ENCODE results near the gene AFF1. TPM values are rescaled to one million over a fixed set of nuclear protein-coding genes. Genes with fewer than 3 reads are reported as not detected.

AFF1 gene
- total RNA-seq, 2 donors from 2014 or later, result 42.8 to 57.0 TPM

DNA sequence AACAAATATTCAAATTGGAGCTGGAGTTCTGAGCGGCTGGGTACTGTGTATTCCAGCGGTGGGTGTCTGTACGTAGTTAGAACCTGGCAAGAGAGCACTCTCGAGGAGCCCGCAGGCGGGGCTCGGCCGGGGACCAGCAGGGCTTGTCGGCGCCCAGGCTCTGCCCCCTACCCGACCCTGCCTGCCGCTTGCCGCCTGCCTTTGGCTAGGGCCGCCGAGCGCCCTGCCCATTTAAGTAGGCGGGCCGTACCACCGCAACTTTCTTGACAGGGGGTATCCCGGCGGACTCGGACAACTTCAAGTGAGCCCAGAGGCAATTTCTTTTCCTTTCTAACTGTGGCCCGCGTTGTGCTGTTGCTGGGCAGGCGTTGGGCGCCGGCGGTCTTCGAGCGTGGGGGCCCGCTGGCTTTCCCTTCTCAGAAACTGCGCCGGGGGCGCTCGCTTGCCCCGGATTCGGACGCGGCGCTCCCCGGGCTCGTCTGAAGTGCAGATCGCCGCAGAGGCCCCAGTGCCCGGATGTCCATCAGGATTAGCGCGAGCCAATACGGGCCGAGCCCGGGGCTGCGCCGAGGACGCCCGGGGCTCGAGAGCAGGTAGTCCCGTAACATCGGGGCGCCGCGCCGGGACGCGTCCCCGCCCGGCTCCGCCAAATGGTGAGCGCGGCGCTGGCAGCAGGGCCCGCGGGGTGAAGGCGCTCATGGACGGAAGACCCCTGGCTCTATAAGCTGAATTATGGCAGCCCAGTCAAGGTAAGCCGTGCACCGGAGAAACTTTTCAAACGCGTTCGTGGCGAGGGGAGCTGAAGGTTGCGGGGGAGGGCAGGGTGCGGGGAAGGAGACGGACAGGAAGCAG is 72.1 kb downstream of the AFF1 start:
- H3K4me3 ChIP-seq, result peak overlapping the region; percentile 54 to 66
- peak; percentile 94 for ATAC-seq
- H3K27ac ChIP-seq, result peak overlapping the region; percentile 79 to 96 (median 95)
- intact Hi-C loops (cut with DNase I), result no loop called here
- H3K9me3 ChIP-seq, result no peaks in the 10 kb centered on the region
- WGBS, 2 donors, result 0% methylated on average over 10 to 82 of the region's 82 CpGs
- H3K27me3 ChIP-seq, result no peaks in the 10 kb centered on the region
- peak; percentile 97 to 99 (median 99) for TF ChIP-seq POLR2A (IDR thresholded peaks at IDR 0.05)
- TF ChIP-seq, protein P1, sequence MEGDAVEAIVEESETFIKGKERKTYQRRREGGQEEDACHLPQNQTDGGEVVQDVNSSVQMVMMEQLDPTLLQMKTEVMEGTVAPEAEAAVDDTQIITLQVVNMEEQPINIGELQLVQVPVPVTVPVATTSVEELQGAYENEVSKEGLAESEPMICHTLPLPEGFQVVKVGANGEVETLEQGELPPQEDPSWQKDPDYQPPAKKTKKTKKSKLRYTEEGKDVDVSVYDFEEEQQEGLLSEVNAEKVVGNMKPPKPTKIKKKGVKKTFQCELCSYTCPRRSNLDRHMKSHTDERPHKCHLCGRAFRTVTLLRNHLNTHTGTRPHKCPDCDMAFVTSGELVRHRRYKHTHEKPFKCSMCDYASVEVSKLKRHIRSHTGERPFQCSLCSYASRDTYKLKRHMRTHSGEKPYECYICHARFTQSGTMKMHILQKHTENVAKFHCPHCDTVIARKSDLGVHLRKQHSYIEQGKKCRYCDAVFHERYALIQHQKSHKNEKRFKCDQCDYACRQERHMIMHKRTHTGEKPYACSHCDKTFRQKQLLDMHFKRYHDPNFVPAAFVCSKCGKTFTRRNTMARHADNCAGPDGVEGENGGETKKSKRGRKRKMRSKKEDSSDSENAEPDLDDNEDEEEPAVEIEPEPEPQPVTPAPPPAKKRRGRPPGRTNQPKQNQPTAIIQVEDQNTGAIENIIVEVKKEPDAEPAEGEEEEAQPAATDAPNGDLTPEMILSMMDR (IDR thresholded peaks at IDR 0.05), result peak in 4 of 7 experiments; percentile 43 to 60 (median 51)
- peak; percentile 93 to 97 (median 95) for DNase-seq
- peaks cover 52% of the 10 kb centered on the region for H3K4me1 ChIP-seq
- H3K36me3 ChIP-seq (replicated peaks in 1 of 2; ENCODE audit: insufficient read depth in 1 of 2, low read depth in 2 of 2), result no peaks in the 10 kb centered on the region

DNA sequence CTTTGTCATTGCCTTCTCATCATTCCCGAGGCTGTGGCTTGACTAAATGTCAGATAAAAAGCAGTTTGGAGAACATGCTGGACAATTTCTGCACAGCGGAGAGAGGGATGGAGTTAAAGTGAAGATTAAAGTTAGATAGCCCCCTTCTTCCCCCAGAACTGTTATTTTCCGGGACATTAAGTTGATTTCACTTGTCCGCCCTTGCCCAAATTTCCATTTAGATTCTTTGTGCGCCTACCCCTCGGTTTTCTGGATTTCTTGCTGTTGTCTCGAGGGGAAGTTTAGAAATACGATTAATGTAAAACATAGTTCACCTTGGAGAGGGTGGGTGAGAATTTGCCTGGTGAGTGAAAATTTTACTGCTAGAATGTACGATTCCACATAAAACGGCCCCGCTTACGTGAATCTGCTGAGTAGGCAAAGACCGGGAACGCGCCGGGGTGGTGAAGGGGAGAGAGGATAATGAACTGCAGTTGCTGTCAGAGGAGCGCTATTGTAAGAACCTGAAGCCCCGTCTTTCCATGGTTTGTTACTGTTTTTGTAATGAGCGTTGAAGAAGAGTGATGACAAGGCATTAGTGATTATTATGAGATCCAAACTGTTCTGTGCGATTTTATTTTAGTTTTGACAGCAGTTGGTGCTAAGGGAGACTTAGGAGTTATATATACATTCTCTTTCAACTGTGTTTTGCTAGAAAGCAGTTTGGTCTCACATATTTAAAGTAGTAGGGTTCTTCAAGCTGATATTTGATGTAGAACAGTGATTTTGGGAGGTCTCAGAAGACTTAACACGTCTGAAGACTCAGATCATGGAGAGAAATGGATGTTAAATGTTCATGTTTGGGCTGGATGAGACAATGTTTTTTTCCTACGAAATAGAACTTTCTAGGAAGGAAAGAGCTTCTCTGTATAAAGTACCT is 73.0 kb downstream of the AFF1 start:
- TF ChIP-seq, protein P1 (IDR thresholded peaks at IDR 0.05), result no peak
- no peak for TF ChIP-seq POLR2A (IDR thresholded peaks at IDR 0.05)
- intact Hi-C loops (cut with DNase I), result no loop called here
- Histone ChIP-seq H3K27ac (peak overlapping the region; percentile 79 to 96 (median 95)), H3K36me3 (replicated peaks in 1 of 2; ENCODE audit: insufficient read depth in 1 of 2, low read depth in 2 of 2) (no peaks in the 10 kb centered on the region), H3K9me3 (no peaks in the 10 kb centered on the region), H3K27me3 (no peaks in the 10 kb centered on the region), H3K4me1 (peaks cover 58% of the 10 kb centered on the region), H3K4me3 (peak overlapping the region; percentile 54 to 66)
- ATAC-seq (no peak), DNase-seq (peak; percentile 53 to 69 (median 58))
- WGBS, 2 donors, result 1% methylated on average over 22 of the region's 22 CpGs

DNA sequence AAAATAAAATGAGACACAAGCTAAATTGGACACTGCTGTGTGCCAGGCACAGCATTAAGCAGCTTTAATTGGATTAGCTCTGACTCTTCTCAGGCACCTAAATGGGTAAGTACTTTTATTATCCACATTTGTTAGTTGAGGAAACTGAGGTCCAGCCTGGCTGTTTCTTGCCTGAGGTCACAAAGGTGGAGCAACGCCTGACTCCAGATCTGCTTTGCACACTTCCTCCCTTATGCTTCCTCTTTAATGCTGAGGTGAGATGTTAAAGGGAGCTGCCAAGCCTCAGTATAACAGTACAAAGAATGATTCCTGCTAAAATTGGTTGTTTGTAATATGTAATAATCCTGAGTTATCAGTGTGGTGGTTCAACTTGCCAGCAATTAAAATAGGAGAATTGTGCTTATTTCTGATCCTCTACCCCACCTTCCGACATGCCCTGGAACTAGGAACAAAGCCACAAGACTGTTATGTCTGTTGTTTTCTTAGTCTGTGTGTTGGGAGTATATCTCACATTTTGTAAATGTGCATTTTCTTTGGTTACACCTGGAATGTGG is 74.4 kb downstream of the AFF1 start:
- 9 to 20% methylated on average over 2 of the region's 2 CpGs for WGBS, 2 donors
- ATAC-seq, result no peak
- Histone ChIP-seq H3K4me3 (no peak overlapping the region), H3K4me1 (peaks cover 71% of the 10 kb centered on the region), H3K9me3 (no peaks in the 10 kb centered on the region), H3K27ac (peak overlapping the region; percentile 33 to 96 (median 74)), H3K36me3 (replicated peaks in 1 of 2; ENCODE audit: insufficient read depth in 1 of 2, low read depth in 2 of 2) (no peaks in the 10 kb centered on the region), H3K27me3 (no peaks in the 10 kb centered on the region)
- intact Hi-C loops (cut with DNase I), result no loop called here
- no peak for DNase-seq
- TF ChIP-seq POLR2A (IDR thresholded peaks at IDR 0.05), result no peak
- TF ChIP-seq, protein P1 (IDR thresholded peaks at IDR 0.05), result no peak

DNA sequence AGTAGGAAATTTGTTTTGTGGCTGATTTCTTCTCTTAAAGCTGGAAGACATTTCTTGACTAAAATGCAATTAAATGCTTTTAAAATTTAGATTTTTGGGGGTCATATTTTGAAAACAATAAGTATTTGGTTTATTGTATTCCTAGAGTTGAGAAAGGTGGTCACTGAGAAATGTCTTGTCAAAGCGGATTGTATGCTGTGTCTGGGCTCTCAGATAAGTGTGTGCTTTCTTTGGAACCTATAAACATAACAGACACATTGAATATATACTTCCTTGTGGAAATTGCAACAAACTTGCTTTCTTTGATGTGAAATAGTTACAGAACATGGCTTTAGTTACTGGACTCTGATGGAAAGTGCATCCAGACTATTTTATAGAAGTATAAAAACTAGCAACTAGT is 75.4 kb downstream of the AFF1 start:
- Histone ChIP-seq H3K27me3 (no peaks in the 10 kb centered on the region), H3K4me3 (no peak overlapping the region), H3K4me1 (peaks cover 79% of the 10 kb centered on the region), H3K27ac (peak overlapping the region in 3 of 4 donors; percentile 52 to 96 (median 96)), H3K9me3 (no peaks in the 10 kb centered on the region), H3K36me3 (replicated peaks in 1 of 2; ENCODE audit: insufficient read depth in 1 of 2, low read depth in 2 of 2) (no peaks in the 10 kb centered on the region)
- TF ChIP-seq, protein P1 (IDR thresholded peaks at IDR 0.05), result no peak
- TF ChIP-seq POLR2A (IDR thresholded peaks at IDR 0.05), result no peak
- 43 to 62% methylated on average over 1 of the region's 1 CpG for WGBS, 2 donors
- ATAC-seq (no peak), DNase-seq (no peak)
- intact Hi-C loops (cut with DNase I), result no loop called here
